GM23338 (cell line): ENCODE data around the gene BCAS3. TPM values are rescaled to one million over a fixed set of nuclear protein-coding genes. Genes with fewer than 3 reads are reported as not detected.
"Not testable (repeated sequence)": the region's sequence is repeated elsewhere in the genome, so short reads cannot be mapped to it uniquely, and the experiment has no call there.

Source experiments
- ATAC-seq: fragments of 200-7000 bp; cut with Tn5 transposase; 3 replicates; pipeline ENCODE4 v1.9.1; 2020
- DNase-seq: peaks from one replicate; pipeline ENCODE4 v3.0.0-alpha.2; 2015; ENCODE audit warnings: low spot score
- H2AFZ ChIP-seq: fragments of 200-600 bp; sonication (generic); 2 replicates; pipeline ENCODE4 v1.8.0; 2016; ENCODE audit warnings: antibody characterized with exemption, mild to moderate bottlenecking, moderate library complexity
- H3F3A ChIP-seq: fragments of 200-600 bp; sonication (generic); replicated peaks from 2 replicates; pipeline ENCODE4 v1.8.0; 2017; ENCODE audit warnings: antibody characterized with exemption, mixed run types, low read depth
- H3K27ac ChIP-seq: fragments of 200-600 bp; sonication (generic); 2 replicates; pipeline ENCODE4 v1.6.1; 2016; ENCODE audit warnings: low read depth
- H3K27me3 ChIP-seq: fragments of 200-600 bp; sonication (generic); 2 replicates; pipeline ENCODE4 v1.8.0; 2016; ENCODE audit warnings: mild to moderate bottlenecking, mixed run types, moderate library complexity; ENCODE audit not compliant: insufficient read depth
- H3K36me3 ChIP-seq: fragments of 200-600 bp; sonication (generic); 2 replicates; pipeline ENCODE4 v1.8.0; 2016; ENCODE audit warnings: mild to moderate bottlenecking; ENCODE audit not compliant: insufficient read depth
- H3K4me1 ChIP-seq: fragments of 200-600 bp; sonication (generic); 2 replicates; pipeline ENCODE4 v1.8.0; 2016; ENCODE audit warnings: mild to moderate bottlenecking, moderate library complexity; ENCODE audit not compliant: insufficient read depth
- H3K4me2 ChIP-seq: fragments of 200-600 bp; sonication (generic); 2 replicates; pipeline ENCODE4 v1.7.1; 2017; ENCODE audit warnings: mixed run types
- H3K4me3 ChIP-seq: fragments of 200-600 bp; sonication (generic); 2 replicates; pipeline ENCODE4 v1.6.1; 2016; ENCODE audit warnings: mixed run types
- H3K79me2 ChIP-seq: fragments of 200-600 bp; sonication (generic); replicated peaks from 2 replicates; pipeline ENCODE4 v1.8.0; 2017; ENCODE audit warnings: mild to moderate bottlenecking; ENCODE audit not compliant: insufficient read depth
- H3K9me2 ChIP-seq: fragments of 200-600 bp; sonication (generic); 2 replicates; pipeline ENCODE4 v1.8.0; 2017; ENCODE audit not compliant: insufficient read depth
- H4K20me1 ChIP-seq: fragments of 200-600 bp; sonication (generic); replicated peaks from 2 replicates; pipeline ENCODE4 v1.8.0; 2017; ENCODE audit warnings: mild to moderate bottlenecking; ENCODE audit not compliant: insufficient read depth
- H3K27ac Mint-ChIP-seq: 2 replicates; pipeline ENCODE4 v1.8.0; 2020; ENCODE audit warnings: inconsistent platforms, mild to moderate bottlenecking, moderate library complexity, mixed read lengths
- H3K27me3 Mint-ChIP-seq: 3 replicates; pipeline ENCODE4 v1.8.0; 2022; ENCODE audit warnings: low read depth, mild to moderate bottlenecking, moderate library complexity, mixed read lengths, inconsistent platforms; ENCODE audit not compliant: insufficient read depth, poor library complexity
- H3K36me3 Mint-ChIP-seq: 3 replicates; pipeline ENCODE4 v1.8.0; 2021; ENCODE audit warnings: low read depth, mild to moderate bottlenecking, inconsistent platforms, moderate library complexity, mixed read lengths
- H3K4me1 Mint-ChIP-seq: 3 replicates; pipeline ENCODE4 v1.8.0; 2020; ENCODE audit warnings: mild to moderate bottlenecking, inconsistent platforms, mixed read lengths
- H3K4me3 Mint-ChIP-seq: 3 replicates; pipeline ENCODE4 v1.8.0; 2021; ENCODE audit warnings: moderate library complexity, mild to moderate bottlenecking, inconsistent platforms, mixed read lengths
- H3K9me3 Mint-ChIP-seq: 3 replicates; pipeline ENCODE4 v1.8.0; 2020; ENCODE audit warnings: moderate library complexity, mild to moderate bottlenecking, inconsistent platforms, mixed read lengths
- CREB1 ChIP-seq: fragments of 250-450 bp; sonication (Bioruptor Pico); IDR thresholded peaks from 2 replicates; pipeline ENCODE4 v1.5.0; 2020; ENCODE audit warnings: low read depth, mild to moderate bottlenecking, moderate library complexity
- ETS1 ChIP-seq: IDR thresholded peaks from 2 replicates; pipeline ENCODE4 v1.6.1; 2016; ENCODE audit warnings: antibody characterized with exemption
- JUNB ChIP-seq: IDR thresholded peaks from one replicate; pipeline ENCODE4 v1.6.1; 2016; ENCODE audit warnings: antibody characterized with exemption; ENCODE audit not compliant: unreplicated experiment
- NANOG ChIP-seq: IDR thresholded peaks from 2 replicates; pipeline ENCODE4 v1.6.1; 2016; ENCODE audit warnings: antibody characterized with exemption, borderline replicate concordance
- POLR2AphosphoS5 ChIP-seq: IDR thresholded peaks from 2 replicates; pipeline ENCODE4 v1.6.1; 2016; ENCODE audit warnings: antibody characterized with exemption, low read depth
- STAT1 ChIP-seq: IDR thresholded peaks from one replicate; pipeline ENCODE4 v1.6.1; 2016; ENCODE audit warnings: antibody characterized with exemption; ENCODE audit not compliant: unreplicated experiment
- ZNF331 ChIP-seq: fragments of 250-450 bp; sonication (Bioruptor Pico); IDR thresholded peaks from 2 replicates; pipeline ENCODE4 v1.5.0; 2020; ENCODE audit warnings: low read depth, mild to moderate bottlenecking, moderate library complexity
- ZNF462 ChIP-seq: fragments of 250-450 bp; sonication (Bioruptor Pico); IDR thresholded peaks from 2 replicates; pipeline ENCODE4 v1.5.0; 2020; ENCODE audit warnings: mild to moderate bottlenecking, moderate library complexity
- polyA plus RNA-seq: library from polyadenylated mRNA; unstranded; fragments of >200 nt; fragmentation: Nextera tagmentation; extraction: Ambion mirVana; gene quantifications from 2 replicates; pipeline ENCODE4 v1.2.1, GENCODE V29; 2016
- total RNA-seq: library from RNA; depleted of rRNA; stranded (reverse); fragments of >200 nt; shearing (Covaris generic); gene quantifications from 2 replicates; pipeline ENCODE4 v1.2.3, GENCODE V29; 2014

Gene BCAS3
- total and polyA plus RNA-seq, 2 experiments from 2014 or later, result 8.2 to 28.0 TPM

GRCh38 chr17:61144617-61145564 lies 467.2 kb downstream of the BCAS3 start:
- no peaks in the 10 kb centered on the region for H3K9me2 ChIP-seq
- Mint-ChIP-seq H3K4me1 (peaks cover 14% of the 10 kb centered on the region), H3K27ac (peak overlapping the region; percentile 8; the same call in 1 of the 2 replicates), H3K27me3 (peaks cover 1% of the 10 kb centered on the region), H3K4me3 (no peak overlapping the region), H3K36me3 (no peaks in the 10 kb centered on the region), H3K9me3 (no peaks in the 10 kb centered on the region)
- H3K4me2 ChIP-seq, result no peak overlapping the region
- H3K36me3 ChIP-seq, result no peaks in the 10 kb centered on the region
- no peaks in the 10 kb centered on the region for H3K79me2 ChIP-seq
- H3K27ac ChIP-seq, result no peak overlapping the region
- ATAC-seq (no peak; the same call in 2 of the 3 replicates), DNase-seq (no peak)
- H2AFZ ChIP-seq, result no peak overlapping the region
- no peaks in the 10 kb centered on the region for H3F3A ChIP-seq
- H4K20me1 ChIP-seq, result no peaks in the 10 kb centered on the region
- H3K27me3 ChIP-seq, result no peaks in the 10 kb centered on the region
- H3K4me1 ChIP-seq, result 0 out of 2 replicates have a peak, but pooled peaks cover 3% of the 10 kb centered on the region
- no peak overlapping the region for H3K4me3 ChIP-seq
- TF ChIP-seq STAT1 (no peak), POLR2AphosphoS5 (no peak), CREB1 (no peak), JUNB (no peak), ETS1 (no peak), ZNF331 (CRISPR knock-in tag) (no peak), ZNF462 (CRISPR knock-in tag) (no peak), NANOG (no peak)

GRCh38 chr17:61146833-61147232 lies 469.2 kb downstream of the BCAS3 start:
- H3K36me3 ChIP-seq, H3K27ac ChIP-seq, ATAC-seq, DNase-seq, H3F3A ChIP-seq, H3K79me2 ChIP-seq, H2AFZ ChIP-seq, H3K4me1 ChIP-seq, H3K4me3 ChIP-seq, H3K9me2 ChIP-seq, H3K27me3 Mint-ChIP-seq, H3K4me3 Mint-ChIP-seq, H3K9me3 Mint-ChIP-seq, H4K20me1 ChIP-seq, H3K27ac Mint-ChIP-seq, H3K36me3 Mint-ChIP-seq, H3K27me3 ChIP-seq, H3K4me2 ChIP-seq: not testable (repeated sequence)
- H3K4me1 Mint-ChIP-seq, result peaks cover 15% of the 10 kb centered on the region
